MCF 10A (cell line): ENCODE measurements around the gene UQCRH. TPM values are rescaled to one million over a fixed set of nuclear protein-coding genes. Genes with fewer than 3 reads are reported as not detected.

Source experiments
- Bru-seq: library from RNA; stranded (reverse); fragments of 400-500 nt; gene quantifications from one replicate; lab custom pipeline; 2021; lab: Mats Ljungman, UMichigan
- BruChase-seq, 2 experiments: library from RNA; stranded (reverse); fragments of 400-500 nt; gene quantifications; one replicate each; lab custom pipeline; 2021; lab: Mats Ljungman, UMichigan
- BruUV-seq: library from RNA; stranded (reverse); fragments of 400-500 nt; replicated peaks from 2 replicates; lab custom pipeline; 2021; lab: Mats Ljungman, UMichigan
- CTCF ChIA-PET: fragments of 300-600 bp; sonication (Branson Sonifier 250); formaldehyde crosslinking; extraction: SDS; loops from one replicate; lab custom pipeline; 2021; ENCODE audit warnings: antibody characterized with exemption, inconsistent platforms; lab: Yijun Ruan, JAX
- POLR2A ChIA-PET: fragments of 300-600, 350-650 bp; sonication (Branson Sonifier 250); formaldehyde crosslinking; extraction: SDS; loops from one replicate; lab custom pipeline; 2020; ENCODE audit warnings: antibody characterized with exemption, inconsistent platforms; lab: Yijun Ruan, JAX
- DNase-seq: peaks from one replicate; pipeline ENCODE4 v3.0.0-alpha.2; 2018; ENCODE audit not compliant: unreplicated experiment
- H3K27ac Mint-ChIP-seq: one replicate; pipeline ENCODE4 v1.8.0; 2022; ENCODE audit warnings: mild to moderate bottlenecking, low read depth, mixed read lengths; ENCODE audit not compliant: unreplicated experiment
- H3K27me3 Mint-ChIP-seq: one replicate; pipeline ENCODE4 v1.8.0; 2022; ENCODE audit warnings: mixed read lengths; ENCODE audit not compliant: insufficient read depth, unreplicated experiment
- H3K36me3 Mint-ChIP-seq: one replicate; pipeline ENCODE4 v1.8.0; 2022; ENCODE audit warnings: mild to moderate bottlenecking, moderate library complexity, mixed read lengths; ENCODE audit not compliant: insufficient read depth, unreplicated experiment
- H3K4me1 Mint-ChIP-seq: one replicate; pipeline ENCODE4 v1.8.0; 2022; ENCODE audit warnings: mixed read lengths; ENCODE audit not compliant: insufficient read depth, unreplicated experiment
- H3K4me3 Mint-ChIP-seq: one replicate; pipeline ENCODE4 v1.8.0; 2022; ENCODE audit warnings: mild to moderate bottlenecking, moderate library complexity, mixed read lengths; ENCODE audit not compliant: unreplicated experiment
- H3K9me3 Mint-ChIP-seq: one replicate; pipeline ENCODE4 v1.8.0; 2022; ENCODE audit warnings: mixed read lengths; ENCODE audit not compliant: unreplicated experiment
- intact Hi-C: fragments of 100-400 bp; cut with micrococcal nuclease; formaldehyde crosslinking; loops from 2 replicates; pipeline ENCODE4 v1.14.1; 2022
- long read RNA-seq: library from polyadenylated mRNA; stranded (forward); transcript quantifications from one replicate; pipeline ENCODE4 v2.0.0, GENCODE V29; 2022
- total RNA-seq: library from RNA; stranded (reverse); gene quantifications from 2 replicates; pipeline ENCODE4 v1.2.3, GENCODE V29; 2022
- TF ChIP-seq, protein P1 (sequence below): fragments of 200-600 bp; IDR thresholded peaks from one replicate; pipeline ENCODE4 v1.8.0; 2022; ENCODE audit warnings: antibody characterized with exemption, mild to moderate bottlenecking; ENCODE audit not compliant: unreplicated experiment

The UQCRH gene
- 299 and 318 TPM in 2 replicates for total RNA-seq
- Bru-seq, nascent RNA: percentile 91 among the genes with signal in this experiment
- percentile 90 among the genes with signal in this experiment for BruChase-seq, experiment 1, labeled RNA remaining after a 6-hour chase
- percentile 89 among the genes with signal in this experiment for BruChase-seq, experiment 2, labeled RNA remaining after a 2-hour chase
- long read RNA-seq, transcript UQCRH-201 (4 exons, 604 nt): major isoform, 174 of 269 reads
- long read RNA-seq, transcript UQCRH-205 (5 exons, 674 nt): minor isoform, 69 of 269 reads
- long read RNA-seq, partial matches to known transcripts: 3 of 269 reads
- long read RNA-seq, other reads (novel, unspliced or antisense): 20 of 269 reads

DNA sequence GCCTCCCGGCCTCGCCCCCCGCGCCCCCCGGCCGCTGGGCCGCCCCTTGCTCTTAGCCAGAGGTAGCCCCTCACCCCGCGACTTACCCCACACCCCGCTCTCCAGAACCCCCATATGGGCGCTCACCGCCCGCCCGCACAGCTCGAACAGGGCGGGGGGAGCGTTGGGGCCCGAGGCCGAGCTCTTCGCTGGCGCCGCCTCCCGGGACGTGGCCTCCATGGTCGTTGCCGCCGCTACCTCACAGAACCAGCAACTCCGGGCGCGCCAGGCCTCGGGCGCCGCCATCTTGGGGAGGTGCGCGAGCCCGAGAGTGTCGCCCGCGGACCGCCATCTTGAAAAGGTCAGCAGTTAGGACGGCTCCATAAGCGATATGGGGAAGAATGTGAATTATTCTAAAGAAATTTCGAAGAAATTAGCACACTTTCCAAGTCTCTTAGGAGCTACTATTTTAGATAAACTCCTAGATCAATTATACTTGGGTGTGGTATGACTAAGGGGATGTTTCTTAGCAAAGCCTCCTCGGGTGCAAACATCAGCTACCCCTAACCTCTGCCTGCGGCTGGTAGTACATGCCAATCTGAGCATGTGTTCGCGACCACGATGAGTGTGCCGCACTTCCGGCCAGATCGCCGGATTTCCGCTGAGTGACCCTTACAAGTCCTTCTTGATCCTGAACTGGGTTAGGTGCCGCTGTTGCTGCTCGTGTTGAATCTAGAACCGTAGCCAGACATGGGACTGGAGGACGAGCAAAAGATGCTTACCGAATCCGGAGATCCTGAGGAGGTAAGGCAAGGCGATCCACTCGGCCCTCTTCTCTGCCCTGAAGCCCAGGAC lies at the start of gene UQCRH, which contains the start of gene LRRC41:
Gene UQCRH (plus strand): TSS at position 661 of the 834 bp plus-strand sequence. CDS start 69 bp downstream, at position 730.
Gene LRRC41 (minus strand): TSS at position 579 of the 834 bp plus-strand sequence. CDS start 294 bp downstream, at position 285.
- H3K27ac Mint-ChIP-seq: peak within 1 kb of the TSS; percentile 100
- CTCF ChIA-PET: interaction anchor here (0.5 to 1.6 kb wide), 12 partner anchors 18 to 1577 kb away, joined by 3 to 12 read pairs (median 3); partner anchors contain the start of gene NSUN4
- no peaks in the 10 kb centered on the region for H3K9me3 Mint-ChIP-seq
- no peaks in the 10 kb centered on the region for H3K27me3 Mint-ChIP-seq
- TF ChIP-seq, protein P1, sequence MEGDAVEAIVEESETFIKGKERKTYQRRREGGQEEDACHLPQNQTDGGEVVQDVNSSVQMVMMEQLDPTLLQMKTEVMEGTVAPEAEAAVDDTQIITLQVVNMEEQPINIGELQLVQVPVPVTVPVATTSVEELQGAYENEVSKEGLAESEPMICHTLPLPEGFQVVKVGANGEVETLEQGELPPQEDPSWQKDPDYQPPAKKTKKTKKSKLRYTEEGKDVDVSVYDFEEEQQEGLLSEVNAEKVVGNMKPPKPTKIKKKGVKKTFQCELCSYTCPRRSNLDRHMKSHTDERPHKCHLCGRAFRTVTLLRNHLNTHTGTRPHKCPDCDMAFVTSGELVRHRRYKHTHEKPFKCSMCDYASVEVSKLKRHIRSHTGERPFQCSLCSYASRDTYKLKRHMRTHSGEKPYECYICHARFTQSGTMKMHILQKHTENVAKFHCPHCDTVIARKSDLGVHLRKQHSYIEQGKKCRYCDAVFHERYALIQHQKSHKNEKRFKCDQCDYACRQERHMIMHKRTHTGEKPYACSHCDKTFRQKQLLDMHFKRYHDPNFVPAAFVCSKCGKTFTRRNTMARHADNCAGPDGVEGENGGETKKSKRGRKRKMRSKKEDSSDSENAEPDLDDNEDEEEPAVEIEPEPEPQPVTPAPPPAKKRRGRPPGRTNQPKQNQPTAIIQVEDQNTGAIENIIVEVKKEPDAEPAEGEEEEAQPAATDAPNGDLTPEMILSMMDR: no peak
- no TSS peak for BruUV-seq
- peaks cover 39% of the 10 kb centered on the region for H3K4me1 Mint-ChIP-seq
- POLR2A ChIA-PET: interaction anchor here (0.5 to 3.5 kb wide), 40 partner anchors 8 to 720 kb away, joined by 3 to 119 read pairs (median 4); partner anchors contain the start of genes FAAH, GPBP1L1, MKNK1 and NASP
- intact Hi-C loops: loop anchor here (2.0 kb wide), 1 partner anchor 46 kb away; no protein-coding TSS in a partner anchor
- peak; percentile 96 for DNase-seq
- peaks cover 32% of the 10 kb centered on the region for H3K36me3 Mint-ChIP-seq
- H3K4me3 Mint-ChIP-seq: peak within 1 kb of the TSS; percentile 99

DNA sequence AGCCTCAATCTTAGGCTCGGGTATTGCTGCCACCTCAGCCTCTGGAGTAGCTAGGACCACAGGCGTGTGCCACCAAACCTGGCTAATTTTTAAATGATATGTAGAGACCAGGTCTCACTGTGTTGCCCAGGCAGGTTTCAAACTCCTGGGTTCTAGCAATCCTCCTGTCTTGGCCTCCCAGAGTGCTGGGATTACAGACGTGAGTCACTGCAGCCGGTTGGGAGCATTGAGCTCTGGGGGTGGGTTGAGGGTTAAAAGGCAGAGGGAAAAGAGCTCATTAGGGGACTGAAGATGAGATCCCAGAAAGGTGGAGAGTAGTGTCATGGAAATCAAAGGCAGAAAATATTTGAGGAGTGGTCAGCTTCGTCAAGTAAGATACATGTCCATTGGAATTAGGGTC lies 48.8 kb upstream of the UQCRH start:
- TF ChIP-seq, protein P1: no peak
- DNase-seq: no peak
- intact Hi-C loops: no loop called here
- no TSS peak for BruUV-seq
- Mint-ChIP-seq H3K27ac (no peak overlapping the region), H3K4me1 (peaks cover 11% of the 10 kb centered on the region), H3K36me3 (peaks cover 16% of the 10 kb centered on the region), H3K4me3 (no peak overlapping the region), H3K9me3 (no peaks in the 10 kb centered on the region), H3K27me3 (no peaks in the 10 kb centered on the region)
- CTCF ChIA-PET: interaction anchor here (0.5 to 0.7 kb wide), 2 partner anchors 9 to 21 kb away, joined by 3 to 4 read pairs; no protein-coding TSS in a partner anchor
- POLR2A ChIA-PET: interaction anchor here (1.4 kb wide), 1 partner anchor 20 kb away, joined by 5 read pairs; no protein-coding TSS in a partner anchor

DNA sequence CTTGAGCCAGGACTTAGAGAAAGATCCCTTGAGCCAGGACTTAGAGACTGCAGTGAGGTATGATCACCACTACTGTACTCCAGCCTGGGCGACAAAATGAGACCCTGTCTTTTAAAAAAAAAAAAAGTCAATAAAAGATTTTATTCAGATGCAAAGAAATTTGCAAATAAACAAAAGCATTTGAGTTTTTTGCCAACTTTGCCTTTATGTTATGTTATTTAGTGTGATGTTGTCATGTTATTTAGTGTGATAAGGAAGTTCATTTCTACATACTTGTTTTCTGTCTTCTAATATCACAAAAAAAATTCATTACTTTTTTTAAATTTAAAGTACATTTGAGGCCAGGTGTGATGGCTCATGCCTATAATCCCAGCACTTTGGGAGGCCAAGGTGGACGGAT lies 47.0 kb upstream of the UQCRH start:
- BruUV-seq: no TSS peak
- peaks cover 29% of the 10 kb centered on the region for H3K36me3 Mint-ChIP-seq
- H3K9me3 Mint-ChIP-seq: no peaks in the 10 kb centered on the region
- peaks cover 9% of the 10 kb centered on the region for H3K4me1 Mint-ChIP-seq
- DNase-seq: no peak
- no peak overlapping the region for H3K4me3 Mint-ChIP-seq
- intact Hi-C loops: no loop called here
- H3K27ac Mint-ChIP-seq: no peak overlapping the region
- ChIA-PET POLR2A (no interaction called here), CTCF (interaction anchor here (0.8 to 1.1 kb wide), 2 partner anchors 10 to 40 kb away, joined by 3 read pairs; partner anchors contain the start of gene RAD54L)
- no peaks in the 10 kb centered on the region for H3K27me3 Mint-ChIP-seq
- TF ChIP-seq, protein P1: no peak
